ENCODE results near the gene ZNF362. TPM values are rescaled to one million over a fixed set of nuclear protein-coding genes. Genes with fewer than 3 reads are reported as not detected.
"Not testable (repeated sequence)": the region's sequence is repeated elsewhere in the genome, so short reads cannot be mapped to it uniquely, and the experiment has no call there.

Gene ZNF362
- total RNA-seq, 1 donor, result 35.5 TPM

GRCh38 chr1:33302325-33302724, 46.0 kb downstream of the ZNF362 start:
- DNase-seq (ENCODE audit: low read depth in 2 of 3, low spot score in 2 of 3), result peak in 1 of 3 donors; percentile 49

GRCh38 chr1:33305016-33305415, 48.7 kb downstream of the ZNF362 start:
- no peak for DNase-seq (ENCODE audit: low read depth in 2 of 3, low spot score in 2 of 3)

GRCh38 chr1:33305816-33306652, 49.7 kb downstream of the ZNF362 start:
- DNase-seq (ENCODE audit: low read depth in 2 of 3, low spot score in 2 of 3), result no peak

GRCh38 chr1:33306653-33307493, 50.6 kb downstream of the ZNF362 start:
- DNase-seq (ENCODE audit: low read depth in 2 of 3, low spot score in 2 of 3), result peak in 2 of 3 donors; percentile 23 to 39

- no peak for DNase-seq (ENCODE audit: low read depth in 2 of 3, low spot score in 2 of 3)
Measured at GRCh38 chr1:33307494-33307864, 51.2 kb downstream of the ZNF362 start.

GRCh38 chr1:33309351-33309750, 53.1 kb downstream of the ZNF362 start:
- not testable (repeated sequence) for DNase-seq (ENCODE audit: low read depth in 2 of 3, low spot score in 2 of 3)

- no peak for DNase-seq (ENCODE audit: low read depth in 2 of 3, low spot score in 2 of 3)
Measured at GRCh38 chr1:33310702-33311101, 54.4 kb downstream of the ZNF362 start.

GRCh38 chr1:33311706-33312412, 55.6 kb downstream of the ZNF362 start:
- no peak for DNase-seq (ENCODE audit: low read depth in 2 of 3, low spot score in 2 of 3)

GRCh38 chr1:33312413-33312749, 56.1 kb downstream of the ZNF362 start:
- no peak for DNase-seq (ENCODE audit: low read depth in 2 of 3, low spot score in 2 of 3)

- DNase-seq (ENCODE audit: low read depth in 2 of 3, low spot score in 2 of 3), result no peak
Measured at GRCh38 chr1:33314416-33314815, 58.1 kb downstream of the ZNF362 start.

- DNase-seq (ENCODE audit: low read depth in 2 of 3, low spot score in 2 of 3), result no peak
Measured at GRCh38 chr1:33316601-33317000, 60.3 kb downstream of the ZNF362 start.

GRCh38 chr1:33317354-33317753, 61.1 kb downstream of the ZNF362 start:
- no peak for DNase-seq (ENCODE audit: low read depth in 2 of 3, low spot score in 2 of 3)

GRCh38 chr1:33317946-33318345, 61.7 kb downstream of the ZNF362 start:
- no peak for DNase-seq (ENCODE audit: low read depth in 2 of 3, low spot score in 2 of 3)

GRCh38 chr1:33319186-33319948, 63.1 kb downstream of the ZNF362 start:
- DNase-seq (ENCODE audit: low read depth in 2 of 3, low spot score in 2 of 3), result no peak

- DNase-seq (ENCODE audit: low read depth in 2 of 3, low spot score in 2 of 3), result no peak
Measured at GRCh38 chr1:33319949-33320618, 63.8 kb downstream of the ZNF362 start.

GRCh38 chr1:33320619-33321165, 64.4 kb downstream of the ZNF362 start, which contains the start of gene A3GALT2:
A3GALT2 (minus strand) TSS chr1:33321098; CDS start chr1:33321098, 0 bp downstream.
- no peak for DNase-seq (ENCODE audit: low read depth in 2 of 3, low spot score in 2 of 3)

GRCh38 chr1:33321178-33321577, 64.9 kb downstream of the ZNF362 start:
- no peak for DNase-seq (ENCODE audit: low read depth in 2 of 3, low spot score in 2 of 3)

GRCh38 chr1:33322109-33322508, 65.8 kb downstream of the ZNF362 start:
- DNase-seq (ENCODE audit: low read depth in 2 of 3, low spot score in 2 of 3), result no peak

- DNase-seq (ENCODE audit: low read depth in 2 of 3, low spot score in 2 of 3), result no peak
Measured at GRCh38 chr1:33322870-33323585, 66.7 kb downstream of the ZNF362 start.
